ENCODE data around the gene GPA33. TPM values are rescaled to one million over a fixed set of nuclear protein-coding genes. Genes with fewer than 3 reads are reported as not detected.

GPA33 gene
- total and polyA plus RNA-seq, 10 donors: 0.07 to 1.4 (median 0.79) TPM

- WGBS, 5 donors: 58 to 86% (median 78%) methylated on average over 5 of the region's 5 CpGs
- TF ChIP-seq CTCF (IDR thresholded peaks at IDR 0.05 in 8 of 11, conservative IDR thresholded peaks at IDR 0.05 in 3 of 11): no peak
- no peak for TF ChIP-seq POLR2A (IDR thresholded peaks at IDR 0.05)
- no peak for TF ChIP-seq POLR2AphosphoS5 (IDR thresholded peaks at IDR 0.05)
Measured at GRCh38 chr1:167115655-167116054, 25.5 kb upstream of the GPA33 start.

GRCh38 chr1:167114725-167115124 lies 24.5 kb upstream of the GPA33 start:
- DNase-seq: no peak
- peaks cover 0 to 14% (median 5%) of the 10 kb centered on the region in 8 donors for H3K9me3 ChIP-seq
- H3K4me3 ChIP-seq: no peak overlapping the region
- H3K27me3 ChIP-seq (replicated peaks in 1 of 7): peaks cover 0 to 10% (median 0%) of the 10 kb centered on the region in 7 donors
- no peaks in the 10 kb centered on the region for H3K4me1 ChIP-seq
- intact Hi-C loops (cut with DNase I; ENCODE audit: low total_unique reads): no loop called here
- H3K36me3 ChIP-seq: no peaks in the 10 kb centered on the region
- TF ChIP-seq POLR2AphosphoS5 (IDR thresholded peaks at IDR 0.05) (no peak), CTCF (IDR thresholded peaks at IDR 0.05 in 8 of 11, conservative IDR thresholded peaks at IDR 0.05 in 3 of 11) (no peak), POLR2A (IDR thresholded peaks at IDR 0.05) (no peak)
- no peak overlapping the region for H3K27ac ChIP-seq

More at GRCh38 chr1:167115655-167116054, 25.5 kb upstream of the GPA33 start:
- Histone ChIP-seq H3K36me3 (no peaks in the 10 kb centered on the region), H3K4me3 (no peak overlapping the region), H3K27me3 (replicated peaks in 1 of 7) (peaks cover 0 to 17% (median 0%) of the 10 kb centered on the region in 7 donors), H3K4me1 (no peaks in the 10 kb centered on the region), H3K27ac (no peak overlapping the region), H3K9me3 (peaks cover 0 to 5% (median 1%) of the 10 kb centered on the region in 8 donors)
- DNase-seq: no peak
- intact Hi-C loops (cut with DNase I; ENCODE audit: low total_unique reads): no loop called here

- intact Hi-C loops (cut with DNase I; ENCODE audit: low total_unique reads): no loop called here
Measured at GRCh38 chr1:167111868-167112709, 21.9 kb upstream of the GPA33 start.

More at GRCh38 chr1:167111868-167112709, 21.9 kb upstream of the GPA33 start:
- no peak for DNase-seq
- H3K4me1 ChIP-seq: peaks cover 0 to 9% (median 0%) of the 10 kb centered on the region in 6 donors
- no peaks in the 10 kb centered on the region for H3K36me3 ChIP-seq
- TF ChIP-seq CTCF (IDR thresholded peaks at IDR 0.05 in 8 of 11, conservative IDR thresholded peaks at IDR 0.05 in 3 of 11) (no peak), POLR2AphosphoS5 (IDR thresholded peaks at IDR 0.05) (no peak), POLR2A (IDR thresholded peaks at IDR 0.05) (no peak)
- H3K4me3 ChIP-seq: no peak overlapping the region
- H3K9me3 ChIP-seq: peaks cover 0 to 18% (median 6%) of the 10 kb centered on the region in 8 donors
- 83 to 94% (median 93%) methylated on average over 4 of the region's 4 CpGs for WGBS, 5 donors
- H3K27me3 ChIP-seq (replicated peaks in 1 of 7): peaks cover 0 to 4% (median 0%) of the 10 kb centered on the region in 7 donors
- no peak overlapping the region for H3K27ac ChIP-seq
